Ovary (tissue), 3 donors: ENCODE data around the gene ARHGDIB.

ENCODE experiments used
- CTCF ChIP-seq, 3 donors: fragments of 450-650 bp in 2 of 3; fragments of 200-600 bp in 1 of 3; IDR thresholded peaks; one replicate each; pipeline versions ENCODE4 v1.5.1 to v1.8.0; 2016 to 2022; ENCODE audit warnings: antibody characterized with exemption in 3 of 3, mild to moderate bottlenecking in 1 of 3
- EP300 ChIP-seq: sonication (generic); formaldehyde crosslinking; IDR thresholded peaks from one replicate; pipeline ENCODE4 v1.6.1; 2017; ENCODE audit warnings: antibody characterized with exemption
- POLR2A ChIP-seq: fragments of 450-650 bp; IDR thresholded peaks from one replicate; pipeline ENCODE4 v1.6.1; 2017; ENCODE audit warnings: antibody characterized with exemption, mild to moderate bottlenecking, moderate library complexity
- donor health status: DM: no; HTN: no; CAD: no.

DNA sequence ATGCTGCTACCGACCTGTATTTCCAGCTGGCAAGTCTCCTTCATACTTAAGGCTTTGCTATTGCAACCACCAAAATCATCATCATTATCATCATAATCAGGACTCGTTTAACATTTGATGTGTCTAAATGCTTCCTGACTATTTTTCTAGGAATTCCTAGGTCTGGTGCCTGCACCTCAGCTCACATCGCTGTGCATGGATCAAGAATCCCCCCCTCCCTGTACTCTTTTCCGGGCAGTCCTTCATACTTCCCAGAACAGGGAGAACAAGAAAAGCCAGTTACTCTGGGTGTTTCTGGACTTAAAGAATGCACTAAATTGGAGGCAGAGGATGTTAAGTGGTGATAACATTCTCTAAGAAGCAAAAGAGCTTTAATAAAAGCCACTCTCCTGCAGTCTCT is 32.5 kb downstream of the ARHGDIB start:
- no peak for TF ChIP-seq CTCF (IDR thresholded peaks at IDR 0.05)
- TF ChIP-seq POLR2A, result no peak
- TF ChIP-seq EP300, result no peak
